Measurements from ENCODE around the gene PRELP.
"Not testable (repeated sequence)": the region's sequence is repeated elsewhere in the genome, so short reads cannot be mapped to it uniquely, and the experiment has no call there.

Gene PRELP

GRCh38 chr1:203512848-203513584 lies 37.4 kb downstream of the PRELP start:
- H3K27ac ChIP-seq: no peak overlapping the region
- no peak for TF ChIP-seq CTCF (conservative IDR thresholded peaks at IDR 0.05)

- TF ChIP-seq CTCF (conservative IDR thresholded peaks at IDR 0.05): no peak
- no peak overlapping the region for H3K27ac ChIP-seq
These were observed 38.0 kb downstream of the PRELP start for GRCh38 chr1:203513585-203514031.

- TF ChIP-seq CTCF (conservative IDR thresholded peaks at IDR 0.05): no peak
- H3K27ac ChIP-seq: no peak overlapping the region
These were observed 40.6 kb downstream of the PRELP start for GRCh38 chr1:203516184-203516583.

- TF ChIP-seq CTCF (conservative IDR thresholded peaks at IDR 0.05): no peak
- no peak overlapping the region for H3K27ac ChIP-seq
These were observed 41.3 kb downstream of the PRELP start for GRCh38 chr1:203516906-203517305.

- H3K27ac ChIP-seq: no peak overlapping the region
- no peak for TF ChIP-seq CTCF (conservative IDR thresholded peaks at IDR 0.05)
These were observed 42.0 kb downstream of the PRELP start for GRCh38 chr1:203517426-203518110.

GRCh38 chr1:203518139-203518538 lies 42.5 kb downstream of the PRELP start:
- not testable (repeated sequence) for H3K27ac ChIP-seq

GRCh38 chr1:203518541-203518940 lies 42.9 kb downstream of the PRELP start:
- no peak for TF ChIP-seq CTCF (conservative IDR thresholded peaks at IDR 0.05)
- no peak overlapping the region for H3K27ac ChIP-seq
